GM23248 (cell line): ENCODE results near the gene CDR2. TPM values are rescaled to one million over a fixed set of nuclear protein-coding genes. Genes with fewer than 3 reads are reported as not detected.
A peak's percentile ranks its signal among the peaks of the same experiment; 100 is the strongest.

Experiments
- DNase-seq: peaks from one replicate; pipeline ENCODE4 v3.0.0-alpha.2; 2015
- H2AFZ ChIP-seq: fragments of 200-600 bp; sonication (generic); 2 replicates; pipeline ENCODE4 v1.6.1; 2016; ENCODE audit warnings: antibody characterized with exemption
- H3F3A ChIP-seq: fragments of 200-600 bp; sonication (generic); 2 replicates; pipeline ENCODE4 v1.6.1; 2016; ENCODE audit warnings: mild to moderate bottlenecking, antibody characterized with exemption, mixed run types; ENCODE audit not compliant: insufficient read depth
- H3K27ac ChIP-seq: fragments of 200-600 bp; sonication (generic); 2 replicates; pipeline ENCODE4 v1.5.1; 2016; ENCODE audit warnings: mild to moderate bottlenecking
- H3K27me3 ChIP-seq: fragments of 200-600 bp; sonication (generic); replicated peaks from 2 replicates; pipeline ENCODE4 v1.6.1; 2016; ENCODE audit warnings: mild to moderate bottlenecking; ENCODE audit not compliant: insufficient read depth
- H3K36me3 ChIP-seq: fragments of 200-600 bp; sonication (generic); 2 replicates; pipeline ENCODE4 v1.6.1; 2016; ENCODE audit warnings: low read depth, mild to moderate bottlenecking
- H3K4me1 ChIP-seq: fragments of 200-600 bp; sonication (generic); 2 replicates; pipeline ENCODE4 v1.6.1; 2016; ENCODE audit warnings: mild to moderate bottlenecking; ENCODE audit not compliant: insufficient read depth
- H3K4me2 ChIP-seq: fragments of 200-600 bp; sonication (generic); one replicate; pipeline ENCODE4 v1.6.1; 2016; ENCODE audit warnings: mild to moderate bottlenecking; ENCODE audit not compliant: unreplicated experiment
- H3K4me3 ChIP-seq: fragments of 200-600 bp; sonication (generic); 2 replicates; pipeline ENCODE4 v1.5.1; 2016; ENCODE audit warnings: mild to moderate bottlenecking
- H3K79me2 ChIP-seq: fragments of 200-600 bp; sonication (generic); 2 replicates; pipeline ENCODE4 v1.6.1; 2016; ENCODE audit warnings: mild to moderate bottlenecking; ENCODE audit not compliant: insufficient read depth
- H3K9ac ChIP-seq: fragments of 200-600 bp; sonication (generic); 2 replicates; pipeline ENCODE4 v1.6.1; 2016; ENCODE audit warnings: mild to moderate bottlenecking
- H3K9me2 ChIP-seq: fragments of 200-600 bp; sonication (generic); 2 replicates; pipeline ENCODE4 v1.6.1; 2016; ENCODE audit warnings: mixed run types, mild to moderate bottlenecking, moderate library complexity; ENCODE audit not compliant: insufficient read depth
- H3K9me3 ChIP-seq: fragments of 200-600 bp; sonication (generic); one replicate; pipeline ENCODE4 v1.6.1; 2017; ENCODE audit warnings: low read depth
- H4K20me1 ChIP-seq: fragments of 200-600 bp; sonication (generic); 2 replicates; pipeline ENCODE4 v1.6.0; 2016; ENCODE audit not compliant: insufficient read depth
- EZH2 ChIP-seq: fragments of 200-600 bp; sonication (generic); IDR thresholded peaks from 2 replicates; pipeline ENCODE4 v1.6.1; 2018; ENCODE audit warnings: antibody characterized with exemption, mild to moderate bottlenecking; ENCODE audit not compliant: insufficient read depth, poor library complexity, severe bottlenecking
- EZH2phosphoT487 ChIP-seq: fragments of 200-600 bp; sonication (generic); IDR thresholded peaks from 2 replicates; pipeline ENCODE4 v1.6.1; 2018; ENCODE audit warnings: antibody characterized with exemption, moderate library complexity, mild to moderate bottlenecking, low read depth; ENCODE audit not compliant: insufficient read depth
- WGBS, 2 experiments: methylation state at CpG; one replicate each; pipeline ENCODE4 v1.1.6; 2015 to 2017; ENCODE audit warnings: low lambda C conversion rate in 2 of 2, low coverage in 1 of 2; ENCODE audit errors: missing lambda C conversion rate in 2 of 2; 5-methylcytosine and 5-hydroxymethylcytosine counted together
- in situ Hi-C: fragments of 300-500 bp; cut with MboI; formaldehyde crosslinking; loops from 2 replicates; pipeline ENCODE4 v1.15.0; 2020
- polyA plus RNA-seq: library from polyadenylated mRNA; unstranded; fragments of >200 nt; fragmentation: Nextera tagmentation; extraction: Ambion mirVana; gene quantifications from 2 replicates; pipeline ENCODE4 v1.2.1, GENCODE V29; 2016
- total RNA-seq: library from RNA; depleted of rRNA; stranded (reverse); fragments of >200 nt; shearing (Covaris generic); gene quantifications from 2 replicates; pipeline ENCODE4 v1.2.3, GENCODE V29; 2014

The CDR2 gene
- total and polyA plus RNA-seq, 2 experiments from 2014 or later: 25.1 to 45.6 TPM

DNA sequence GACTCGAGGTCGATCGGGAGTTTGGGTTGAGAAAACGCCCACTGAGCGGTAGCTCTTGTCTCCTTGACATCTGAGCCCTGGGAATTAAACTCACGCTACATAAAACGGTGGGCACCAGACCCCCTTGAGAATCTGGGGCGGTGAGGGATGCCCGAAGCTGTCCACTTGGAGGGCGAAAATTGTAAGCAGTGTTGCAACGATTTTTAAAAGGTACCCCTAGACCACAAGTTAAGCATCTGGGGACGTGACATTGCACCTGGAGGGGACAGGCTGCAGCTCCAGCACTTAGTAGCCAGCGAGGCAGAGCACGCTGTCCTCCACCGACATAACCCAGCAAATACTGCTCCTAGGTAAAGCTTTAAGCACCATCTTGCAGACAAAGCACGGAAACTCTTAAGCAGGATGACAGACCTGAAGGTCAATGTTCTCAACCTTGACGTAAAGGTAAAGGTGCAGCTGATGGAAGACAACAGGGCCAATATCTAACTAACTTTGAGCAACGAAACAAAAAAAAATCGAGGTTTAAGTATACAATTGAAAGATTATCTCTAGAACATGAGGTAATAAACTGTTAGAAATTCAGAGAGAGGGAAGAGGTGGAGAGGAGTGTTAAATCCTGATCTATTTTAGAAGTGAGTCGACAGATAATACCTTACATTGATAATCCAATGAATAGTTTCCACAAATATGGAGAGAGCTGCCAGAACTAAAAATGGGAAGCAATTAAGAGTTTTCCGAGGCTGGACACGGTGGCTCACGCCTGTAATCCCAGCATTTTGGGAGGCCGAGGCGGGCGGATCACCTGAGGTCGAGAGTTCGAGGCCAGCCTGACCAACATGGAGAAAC is 921 bp upstream of the CDR2 start:
- Histone ChIP-seq H4K20me1 (no peaks in the 10 kb centered on the region), H3K36me3 (no peaks in the 10 kb centered on the region), H3K27me3 (no peaks in the 10 kb centered on the region), H3K4me2 (peak overlapping the region; percentile 82), H3K9ac (peak overlapping the region; percentile 98), H3K4me1 (peaks cover 26% of the 10 kb centered on the region), H2AFZ (peak overlapping the region; percentile 81), H3K79me2 (peaks cover 39% of the 10 kb centered on the region), H3K9me2 (no peaks in the 10 kb centered on the region), H3F3A (peaks cover 24% of the 10 kb centered on the region), H3K9me3 (no peaks in the 10 kb centered on the region), H3K4me3 (peak overlapping the region; percentile 95), H3K27ac (peak overlapping the region; percentile 52)
- 42% methylated on average over 28 of the region's 28 CpGs for whole genome bisulfite sequencing, 2 experiments
- in situ Hi-C loops: no loop called here
- peak; percentile 15 for DNase-seq
- TF ChIP-seq EZH2 (no peak), EZH2phosphoT487 (no peak)

DNA sequence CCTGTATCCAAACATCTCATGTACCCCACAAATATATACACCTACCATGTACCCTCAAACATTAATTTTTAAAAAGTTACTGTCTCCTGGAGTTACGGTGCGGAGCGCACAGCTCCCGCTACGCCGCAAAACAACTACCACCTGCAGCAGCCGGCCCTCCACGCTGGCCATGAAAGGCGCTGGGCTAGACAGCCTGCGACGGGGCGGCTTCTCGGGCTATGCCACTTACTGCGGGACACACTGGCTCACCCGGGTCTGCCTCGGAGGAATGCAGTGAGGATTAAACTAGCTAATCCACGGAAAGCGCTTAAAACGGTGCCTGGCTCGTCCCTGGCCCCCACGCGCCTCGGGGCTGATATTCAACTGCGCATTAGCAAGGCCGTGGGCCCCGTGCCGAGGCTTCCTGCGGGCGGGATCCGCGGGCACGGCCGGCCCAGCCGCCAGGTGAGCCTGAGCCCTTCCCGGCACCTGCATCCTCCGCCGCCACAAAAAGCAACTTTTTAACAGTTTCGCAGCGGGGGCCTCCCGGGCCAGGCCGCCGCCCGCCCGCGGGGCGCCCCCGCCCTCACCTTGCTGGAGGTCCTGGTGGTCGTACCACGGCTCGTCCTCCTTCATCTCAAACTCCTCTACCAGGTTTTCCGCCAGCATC is 633 bp downstream of the CDR2 start:
- peaks cover 38% of the 10 kb centered on the region for H3F3A ChIP-seq
- peak overlapping the region; percentile 97 for H3K27ac ChIP-seq
- H3K4me2 ChIP-seq: peak overlapping the region; percentile 90
- peaks cover 39% of the 10 kb centered on the region for H3K4me1 ChIP-seq
- peak overlapping the region; percentile 31 for H2AFZ ChIP-seq
- H3K4me3 ChIP-seq: peak overlapping the region; percentile 95
- peaks cover 49% of the 10 kb centered on the region for H3K79me2 ChIP-seq
- in situ Hi-C loops: no loop called here
- no peaks in the 10 kb centered on the region for H3K27me3 ChIP-seq
- H3K9me3 ChIP-seq: no peaks in the 10 kb centered on the region
- H4K20me1 ChIP-seq: no peaks in the 10 kb centered on the region; the same call in 1 of the 2 replicates
- peak overlapping the region; percentile 98 for H3K9ac ChIP-seq
- 1 to 2% methylated on average over 37 to 51 of the region's 51 CpGs for WGBS, 2 experiments
- H3K9me2 ChIP-seq: no peaks in the 10 kb centered on the region
- no peaks in the 10 kb centered on the region for H3K36me3 ChIP-seq
- TF ChIP-seq EZH2 (no peak), EZH2phosphoT487 (no peak)
- peak; percentile 79 for DNase-seq

- H3K36me3 ChIP-seq: no peaks in the 10 kb centered on the region
- H4K20me1 ChIP-seq: no peaks in the 10 kb centered on the region; the same call in 1 of the 2 replicates
- peak; percentile 55 for DNase-seq
- TF ChIP-seq EZH2 (no peak), EZH2phosphoT487 (no peak)
- H3K4me2 ChIP-seq: peak overlapping the region; percentile 90
- 2% methylated on average over 14 of the region's 14 CpGs for WGBS, 2 experiments
- peaks cover 40% of the 10 kb centered on the region for H3K4me1 ChIP-seq
- H3F3A ChIP-seq: peaks cover 45% of the 10 kb centered on the region
- in situ Hi-C loops: no loop called here
- H3K27ac ChIP-seq: peak overlapping the region; percentile 97
- no peaks in the 10 kb centered on the region for H3K9me2 ChIP-seq
- no peaks in the 10 kb centered on the region for H3K9me3 ChIP-seq
- peak overlapping the region; percentile 98 for H3K9ac ChIP-seq
- H3K4me3 ChIP-seq: peak overlapping the region; percentile 95
- H3K79me2 ChIP-seq: peaks cover 56% of the 10 kb centered on the region
- H3K27me3 ChIP-seq: no peaks in the 10 kb centered on the region
- H2AFZ ChIP-seq: 0 out of 2 replicates have a peak overlapping the region, but pooled peaks have one; percentile 31
These were observed 1.3 kb downstream of the CDR2 start for GRCh38 chr16:22372882-22373661.
